ENCODE data around the gene MYLK.

DNA sequence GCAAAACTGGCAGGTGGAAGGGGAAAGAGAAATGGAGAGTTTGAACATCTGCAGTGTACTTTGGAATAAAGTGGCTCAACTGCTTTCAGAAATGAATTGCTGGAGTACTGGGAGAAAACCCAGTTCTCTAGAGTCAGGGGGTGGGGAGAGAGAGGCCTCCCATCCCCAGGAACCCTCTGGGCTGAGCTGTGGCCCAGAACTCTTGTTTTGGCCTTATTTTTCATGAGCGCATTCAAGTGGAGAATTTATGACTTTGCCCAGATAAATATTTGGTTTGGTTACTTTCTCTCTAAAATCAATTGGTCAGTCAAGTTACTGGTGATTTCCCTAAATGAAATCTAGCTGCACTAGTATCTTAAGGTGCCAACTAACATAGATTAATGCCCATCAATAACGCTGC, 270.6 kb downstream of the MYLK start:
- TF ChIP-seq GABPA (IDR thresholded peaks at IDR 0.05; ENCODE audit: low read depth) (no peak), CTCF (IDR thresholded peaks at IDR 0.05; ENCODE audit: insufficient read depth, low read length) (no peak), POLR2AphosphoS5 (IDR thresholded peaks at IDR 0.05; ENCODE audit: low read depth) (no peak), SPI1 (IDR thresholded peaks at IDR 0.05; ENCODE audit: borderline replicate concordance, low read depth) (no peak)

Data from HL-60 (cell line).